ACC112 (cell line): ENCODE results near the gene IRX3.
"Not testable (repeated sequence)": the region's sequence is repeated elsewhere in the genome, so short reads cannot be mapped to it uniquely, and the experiment has no call there.

Experiments
- H2AFZ ChIP-seq: fragments of 200-600 bp; sonication (generic); one replicate; pipeline ENCODE4 v1.6.0; 2017; ENCODE audit warnings: antibody characterized with exemption, low read length; ENCODE audit not compliant: unreplicated experiment
- H3K27ac ChIP-seq: fragments of 200-600 bp; sonication (generic); 2 replicates; pipeline ENCODE4 v1.5.1; 2014; ENCODE audit warnings: low read depth, mild to moderate bottlenecking, antibody characterized with exemption, low read length, moderate library complexity
- H3K27me3 ChIP-seq: fragments of 200-600 bp; sonication (generic); 2 replicates; pipeline ENCODE4 v1.6.1; 2014; ENCODE audit warnings: mild to moderate bottlenecking, antibody characterized with exemption, low read length, moderate library complexity, mixed read lengths; ENCODE audit not compliant: insufficient read depth
- H3K36me3 ChIP-seq: fragments of 200-600 bp; sonication (generic); 2 replicates; pipeline ENCODE4 v1.6.1; 2016; ENCODE audit warnings: mild to moderate bottlenecking, antibody characterized with exemption, low read length, moderate library complexity, mixed read lengths; ENCODE audit not compliant: insufficient read depth
- H3K4me1 ChIP-seq: fragments of 200-600 bp; sonication (generic); one replicate; pipeline ENCODE4 v1.6.1; 2016; ENCODE audit warnings: low read length, mixed read lengths; ENCODE audit not compliant: insufficient read depth, unreplicated experiment, control insufficient read depth
- H3K4me3 ChIP-seq: fragments of 200-600 bp; sonication (generic); 2 replicates; pipeline ENCODE4 v1.5.1; 2014; ENCODE audit warnings: mild to moderate bottlenecking, low read depth, low read length
- H3K79me2 ChIP-seq: fragments of 200-600 bp; sonication (generic); one replicate; pipeline ENCODE4 v1.6.0; 2016; ENCODE audit warnings: low read length; ENCODE audit not compliant: control insufficient read depth, unreplicated experiment, insufficient read depth

Gene IRX3

DNA sequence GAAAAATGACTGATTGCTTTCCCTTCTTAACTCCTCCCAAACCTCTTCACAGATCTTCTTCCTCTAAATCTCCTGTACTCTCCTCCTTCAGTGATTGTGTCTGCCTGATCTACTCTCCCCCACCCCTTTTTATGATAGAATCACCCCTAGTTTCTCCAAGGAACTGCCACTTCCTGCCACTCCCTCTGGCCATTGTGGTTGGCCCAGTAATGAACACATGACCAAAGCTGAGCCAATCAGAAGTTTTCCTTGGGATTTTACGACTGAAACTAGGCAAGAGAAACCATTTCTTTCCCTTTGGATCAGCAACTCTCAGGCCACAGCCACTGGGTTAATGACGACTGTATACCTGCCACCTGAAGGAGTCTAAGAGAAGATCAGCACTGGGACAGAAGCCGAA lies 15.9 kb downstream of the IRX3 start:
- Histone ChIP-seq H3K27me3 (no peaks in the 10 kb centered on the region), H2AFZ (no peak overlapping the region), H3K4me1 (peaks cover 10% of the 10 kb centered on the region), H3K4me3 (no peak overlapping the region), H3K27ac (no peak overlapping the region), H3K79me2 (no peaks in the 10 kb centered on the region), H3K36me3 (no peaks in the 10 kb centered on the region)

DNA sequence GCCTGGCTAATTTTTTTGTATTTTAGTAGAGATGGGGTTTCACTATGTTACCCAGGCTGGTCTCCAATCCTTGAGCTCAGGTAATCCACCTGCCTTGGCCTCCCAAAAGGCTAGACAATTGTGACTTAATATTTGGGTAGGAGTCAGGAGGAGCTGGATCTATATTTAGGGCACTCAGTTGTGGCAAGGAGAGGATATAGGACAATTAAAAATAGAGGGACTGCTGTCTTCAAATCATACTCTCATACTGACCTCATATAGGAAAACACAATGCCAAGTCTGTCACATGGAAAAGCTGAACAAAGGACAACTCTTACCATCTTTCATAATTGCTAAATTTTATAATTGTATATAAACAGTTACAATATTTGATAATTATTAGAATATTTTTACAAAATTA lies 17.1 kb downstream of the IRX3 start:
- peaks cover 13% of the 10 kb centered on the region for H3K4me1 ChIP-seq
- H3K4me3 ChIP-seq: no peak overlapping the region
- no peak overlapping the region for H2AFZ ChIP-seq
- no peaks in the 10 kb centered on the region for H3K27me3 ChIP-seq
- H3K27ac ChIP-seq: no peak overlapping the region
- H3K36me3 ChIP-seq: no peaks in the 10 kb centered on the region
- H3K79me2 ChIP-seq: no peaks in the 10 kb centered on the region

DNA sequence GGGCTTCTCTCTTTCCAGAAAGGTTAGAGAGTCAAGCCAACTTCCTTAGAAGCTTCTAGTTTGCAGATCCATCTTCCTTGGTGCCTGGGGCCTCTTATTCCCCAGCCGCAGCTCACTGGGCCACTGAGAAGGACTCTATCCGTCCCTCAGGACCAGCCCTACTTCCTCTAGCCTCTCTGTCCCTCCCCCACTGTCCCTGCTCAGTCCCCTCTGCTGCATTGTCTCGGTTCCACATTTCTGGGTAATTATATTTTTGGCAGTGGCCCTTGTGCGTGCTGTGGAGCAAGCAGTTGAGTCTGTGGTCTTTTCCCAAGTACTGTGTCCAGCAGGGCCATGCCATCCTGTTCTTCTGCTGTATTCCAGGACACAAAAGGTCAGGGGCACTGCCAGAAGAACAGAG lies 17.8 kb downstream of the IRX3 start:
- Histone ChIP-seq H3K4me3 (no peak overlapping the region), H3K79me2 (no peaks in the 10 kb centered on the region), H3K36me3 (no peaks in the 10 kb centered on the region), H3K27ac (no peak overlapping the region), H3K4me1 (peaks cover 13% of the 10 kb centered on the region), H2AFZ (no peak overlapping the region), H3K27me3 (no peaks in the 10 kb centered on the region)

DNA sequence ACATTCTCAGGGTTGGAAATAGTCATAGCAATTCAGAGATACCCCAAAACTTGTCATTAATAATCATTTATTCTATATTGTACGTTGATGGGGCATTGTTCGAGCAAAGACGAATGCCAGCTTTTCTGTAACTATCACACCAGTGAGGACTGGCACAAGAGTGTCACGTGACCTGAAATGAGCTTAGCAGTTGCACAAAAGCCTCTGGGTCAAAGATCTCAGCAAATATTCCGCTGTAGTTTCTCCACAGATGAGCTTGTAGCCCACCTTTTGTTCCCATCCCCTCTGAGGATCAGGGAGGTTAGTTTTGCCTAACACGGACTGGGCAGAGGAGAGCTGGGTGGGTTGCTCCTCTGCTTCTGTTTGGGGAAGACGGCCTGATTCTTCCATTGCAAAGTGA lies 18.2 kb downstream of the IRX3 start:
- H3K4me1 ChIP-seq: peaks cover 13% of the 10 kb centered on the region
- no peak overlapping the region for H3K27ac ChIP-seq
- no peaks in the 10 kb centered on the region for H3K27me3 ChIP-seq
- H2AFZ ChIP-seq: no peak overlapping the region
- no peak overlapping the region for H3K4me3 ChIP-seq
- no peaks in the 10 kb centered on the region for H3K79me2 ChIP-seq
- no peaks in the 10 kb centered on the region for H3K36me3 ChIP-seq

DNA sequence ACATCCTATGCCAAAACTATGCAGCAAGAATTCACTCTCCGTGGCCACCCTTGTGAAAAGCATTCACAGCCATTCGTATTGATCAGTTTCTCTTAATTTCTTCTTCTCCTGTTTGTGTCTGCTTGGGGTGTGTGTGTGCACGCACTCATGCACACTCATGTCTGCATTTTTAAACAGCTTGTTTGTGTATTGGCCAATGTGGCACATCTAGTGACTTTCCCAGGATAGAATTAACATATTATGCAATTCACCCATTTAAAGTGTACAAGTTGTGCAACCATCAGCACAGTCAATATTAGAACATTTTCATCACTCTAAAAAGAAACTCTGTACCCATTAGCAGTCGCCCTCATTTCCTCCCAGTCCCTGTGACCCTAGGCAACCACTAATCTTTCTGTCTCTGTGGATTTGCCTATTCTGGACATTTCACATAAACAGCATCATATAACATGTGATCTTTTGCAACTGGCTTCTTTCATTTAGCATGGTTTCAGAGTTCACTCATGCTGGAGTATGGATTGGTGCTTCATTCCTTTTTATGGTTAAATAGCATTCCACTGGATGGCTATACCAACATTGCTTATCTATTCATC lies 20.1 kb downstream of the IRX3 start:
- H3K27me3 ChIP-seq: no peaks in the 10 kb centered on the region
- peak overlapping the region; percentile 40 for H3K27ac ChIP-seq
- peaks cover 13% of the 10 kb centered on the region for H3K4me1 ChIP-seq

DNA sequence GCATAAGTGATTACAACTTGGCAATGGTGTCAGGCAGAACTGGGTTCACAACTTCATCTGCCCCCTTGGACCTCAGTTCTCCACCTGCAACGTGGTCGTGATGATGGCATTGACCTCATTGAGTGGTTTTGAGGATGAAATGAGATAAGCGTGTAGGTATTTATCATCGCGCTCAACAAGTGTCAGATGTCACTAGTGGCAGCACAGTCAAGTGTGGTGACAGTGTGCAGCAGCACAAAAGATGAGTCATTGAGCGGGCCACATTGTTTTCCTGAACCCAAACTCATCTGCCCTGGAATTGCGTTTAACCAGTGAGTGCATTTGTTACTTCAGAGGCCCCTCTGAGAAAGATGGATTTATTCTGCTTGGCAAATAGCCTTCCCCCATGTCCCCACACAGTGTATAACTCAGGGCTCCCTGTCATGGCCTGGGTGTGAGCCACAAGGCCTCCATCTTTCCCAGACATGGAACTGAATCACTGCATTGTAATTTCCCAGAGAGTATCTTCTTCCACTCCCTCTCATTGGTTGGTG lies 20.9 kb downstream of the IRX3 start:
- Histone ChIP-seq H3K36me3 (no peaks in the 10 kb centered on the region), H3K27ac (peak overlapping the region; percentile 38; the same call in 1 of the 2 replicates), H3K4me3 (no peak overlapping the region), H3K79me2 (no peaks in the 10 kb centered on the region), H2AFZ (no peak overlapping the region), H3K27me3 (no peaks in the 10 kb centered on the region), H3K4me1 (peaks cover 13% of the 10 kb centered on the region)

More for the DNA sequence above, 20.1 kb downstream of the IRX3 start:
- no peaks in the 10 kb centered on the region for H3K36me3 ChIP-seq
- H3K79me2 ChIP-seq: no peaks in the 10 kb centered on the region
- H2AFZ ChIP-seq: no peak overlapping the region
- H3K4me3 ChIP-seq: no peak overlapping the region

DNA sequence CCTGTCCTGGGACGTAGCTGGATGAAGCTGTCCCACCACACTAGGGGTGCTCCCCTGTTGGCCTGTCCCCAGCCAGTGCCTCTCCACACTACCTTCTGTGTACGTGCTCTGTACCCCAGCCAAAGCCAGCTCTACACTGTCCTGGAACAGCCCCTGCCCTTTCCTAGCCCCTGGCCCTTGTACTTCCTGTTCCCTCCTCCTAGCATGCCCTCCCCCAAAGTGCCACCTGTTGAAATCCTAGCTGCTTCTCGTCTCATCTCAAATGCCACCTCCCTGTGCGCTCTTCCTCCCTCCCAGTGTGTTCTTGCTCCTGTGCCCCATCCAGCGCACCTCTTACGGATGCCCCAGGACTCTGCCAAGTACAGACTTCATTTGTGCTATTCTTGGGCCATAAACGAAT lies 33.5 kb downstream of the IRX3 start:
- Histone ChIP-seq H3K4me3 (no peak overlapping the region), H3K79me2 (no peaks in the 10 kb centered on the region), H3K36me3 (no peaks in the 10 kb centered on the region), H3K27ac (no peak overlapping the region), H3K27me3 (peaks cover 13% of the 10 kb centered on the region; the same call in 1 of the 2 replicates), H2AFZ (no peak overlapping the region), H3K4me1 (no peaks in the 10 kb centered on the region)

DNA sequence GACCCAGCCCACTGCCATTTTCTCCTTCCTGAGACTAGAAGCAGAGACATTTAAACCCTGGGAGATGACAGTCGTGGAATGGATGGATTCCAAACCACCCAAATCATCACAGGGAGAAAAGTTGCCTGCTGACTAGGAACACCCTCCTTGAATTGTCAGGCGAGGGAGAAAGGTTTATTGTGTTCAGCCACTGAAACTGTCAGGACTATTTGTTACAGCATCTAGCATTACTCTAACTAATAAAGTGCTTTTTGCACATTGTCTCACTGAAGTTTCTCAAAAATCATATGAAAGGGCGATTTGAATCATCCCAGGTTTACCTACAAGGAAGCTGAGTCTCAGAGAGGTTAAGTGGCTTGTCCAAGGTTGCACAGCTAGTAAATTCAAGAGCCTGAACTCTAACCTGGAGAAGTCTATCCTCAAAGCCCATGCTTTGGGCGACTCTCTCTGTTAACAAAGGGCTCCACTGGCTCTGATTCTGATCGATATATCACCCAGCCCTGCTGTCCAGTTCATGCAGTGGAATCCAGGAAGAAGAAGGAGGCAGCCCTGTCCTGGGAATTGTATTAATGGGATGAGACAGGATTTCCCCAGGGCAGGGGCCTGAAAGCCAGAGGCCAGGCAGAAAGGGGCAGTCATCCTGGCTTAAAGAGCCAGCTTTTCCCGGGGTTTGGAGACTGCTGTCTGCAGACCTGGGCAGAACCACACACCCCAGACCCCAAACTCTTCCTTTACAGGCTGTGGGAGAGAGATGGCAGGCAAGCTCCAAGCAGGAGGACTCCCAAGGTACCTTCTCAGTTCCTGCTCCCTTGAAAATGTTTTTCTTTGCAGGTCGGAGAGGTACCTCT lies 37.5 kb downstream of the IRX3 start:
- Histone ChIP-seq H3K4me1 (no peaks in the 10 kb centered on the region), H3K79me2 (no peaks in the 10 kb centered on the region), H2AFZ (no peak overlapping the region), H3K4me3 (no peak overlapping the region), H3K27ac (no peak overlapping the region), H3K27me3 (peaks cover 13% of the 10 kb centered on the region; the same call in 1 of the 2 replicates), H3K36me3 (no peaks in the 10 kb centered on the region)

DNA sequence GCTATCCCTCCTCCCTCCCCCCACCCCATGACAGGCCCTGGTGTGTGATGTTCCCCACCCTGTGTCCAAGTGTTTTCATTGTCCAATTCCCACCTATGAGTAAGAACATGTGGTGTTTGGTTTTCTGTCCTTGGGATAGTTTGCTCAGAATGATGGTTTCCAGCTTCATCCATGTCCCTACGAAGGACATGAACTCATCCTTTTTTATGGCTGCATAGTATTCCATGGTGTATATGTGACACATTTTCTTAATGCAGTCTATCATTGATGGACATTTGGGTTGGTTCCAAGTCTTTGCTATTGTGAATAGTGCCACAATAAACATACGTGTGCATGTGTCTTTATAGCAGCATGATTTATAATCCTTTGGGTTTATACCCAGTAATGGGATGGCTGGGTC lies 38.9 kb downstream of the IRX3 start:
- not testable (repeated sequence) for H3K4me1 ChIP-seq, H3K27ac ChIP-seq, H3K79me2 ChIP-seq, H2AFZ ChIP-seq, H3K36me3 ChIP-seq, H3K4me3 ChIP-seq
- peaks cover 13% of the 10 kb centered on the region for H3K27me3 ChIP-seq

DNA sequence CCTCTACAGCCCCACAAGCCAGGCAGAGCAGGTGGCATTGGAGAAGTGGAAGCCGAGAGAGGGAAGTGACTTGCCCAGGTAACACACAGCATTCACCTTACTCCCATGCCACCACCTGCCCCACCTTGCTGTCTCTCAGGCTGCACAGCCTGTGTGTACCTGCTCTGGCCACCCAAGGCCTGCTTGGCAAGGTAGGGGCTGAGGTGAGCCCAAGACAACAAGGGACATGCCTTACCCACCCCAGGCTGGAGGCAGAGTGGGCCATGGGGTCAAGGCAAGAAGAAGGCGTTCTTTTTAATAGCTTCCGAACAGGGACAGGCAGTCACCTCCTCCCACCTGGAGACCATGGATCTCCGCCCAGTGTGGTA lies 40.1 kb downstream of the IRX3 start:
- Histone ChIP-seq H3K4me1 (no peaks in the 10 kb centered on the region), H3K27me3 (peaks cover 13% of the 10 kb centered on the region), H3K36me3 (no peaks in the 10 kb centered on the region), H3K79me2 (no peaks in the 10 kb centered on the region), H3K27ac (no peak overlapping the region), H2AFZ (no peak overlapping the region), H3K4me3 (no peak overlapping the region)
